Measurements from ENCODE around the gene TRIM40. TPM values are rescaled to one million over a fixed set of nuclear protein-coding genes. Genes with fewer than 3 reads are reported as not detected.

Gene TRIM40, protein sequence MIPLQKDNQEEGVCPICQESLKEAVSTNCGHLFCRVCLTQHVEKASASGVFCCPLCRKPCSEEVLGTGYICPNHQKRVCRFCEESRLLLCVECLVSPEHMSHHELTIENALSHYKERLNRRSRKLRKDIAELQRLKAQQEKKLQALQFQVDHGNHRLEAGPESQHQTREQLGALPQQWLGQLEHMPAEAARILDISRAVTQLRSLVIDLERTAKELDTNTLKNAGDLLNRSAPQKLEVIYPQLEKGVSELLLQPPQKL
- not detected for total RNA-seq

DNA sequence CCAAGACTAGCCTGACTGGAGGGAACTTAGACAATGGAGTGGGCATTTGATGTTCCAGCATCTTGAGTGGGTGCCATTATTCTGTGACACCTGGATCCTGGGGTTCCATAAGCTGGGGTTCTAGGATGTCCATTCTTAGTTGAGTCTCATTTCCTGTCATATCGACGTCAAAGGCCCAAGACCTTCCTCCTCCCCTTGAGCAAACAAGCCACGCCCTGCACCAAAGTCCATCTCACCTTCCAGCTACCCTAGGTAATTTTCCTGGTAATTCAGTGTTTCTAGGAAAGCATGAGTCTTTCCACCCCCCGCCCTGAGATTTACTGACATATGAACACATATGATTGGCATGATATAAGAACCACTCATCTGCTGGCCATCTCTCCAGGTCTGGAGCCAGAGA is at the start of gene TRIM40:
Gene TRIM40 (plus strand): TSS at position 384 of the 400 bp plus-strand sequence. CDS start 897 bp downstream, outside the sequence.
- no peak for DNase-seq

DNA sequence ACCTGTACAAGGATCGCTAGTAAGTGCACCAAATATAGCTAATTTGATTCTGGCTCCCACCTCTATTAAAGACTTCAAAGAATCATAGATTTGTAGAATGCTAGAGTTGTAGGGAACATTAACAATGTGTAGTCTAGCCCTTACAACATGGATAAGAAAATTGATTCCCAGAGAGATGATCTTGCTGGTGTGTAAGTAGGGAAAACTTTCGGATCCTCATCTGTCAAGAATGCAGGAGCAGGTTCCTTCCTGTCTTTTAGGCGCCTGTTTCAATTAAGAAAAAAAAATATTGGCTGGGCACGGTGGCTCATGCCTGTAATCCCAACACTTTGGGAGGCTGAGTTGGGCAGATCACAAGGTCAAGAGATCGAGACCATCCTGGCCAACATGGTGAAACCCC is 48.1 kb upstream of the TRIM40 start:
- no peak for DNase-seq

DNA sequence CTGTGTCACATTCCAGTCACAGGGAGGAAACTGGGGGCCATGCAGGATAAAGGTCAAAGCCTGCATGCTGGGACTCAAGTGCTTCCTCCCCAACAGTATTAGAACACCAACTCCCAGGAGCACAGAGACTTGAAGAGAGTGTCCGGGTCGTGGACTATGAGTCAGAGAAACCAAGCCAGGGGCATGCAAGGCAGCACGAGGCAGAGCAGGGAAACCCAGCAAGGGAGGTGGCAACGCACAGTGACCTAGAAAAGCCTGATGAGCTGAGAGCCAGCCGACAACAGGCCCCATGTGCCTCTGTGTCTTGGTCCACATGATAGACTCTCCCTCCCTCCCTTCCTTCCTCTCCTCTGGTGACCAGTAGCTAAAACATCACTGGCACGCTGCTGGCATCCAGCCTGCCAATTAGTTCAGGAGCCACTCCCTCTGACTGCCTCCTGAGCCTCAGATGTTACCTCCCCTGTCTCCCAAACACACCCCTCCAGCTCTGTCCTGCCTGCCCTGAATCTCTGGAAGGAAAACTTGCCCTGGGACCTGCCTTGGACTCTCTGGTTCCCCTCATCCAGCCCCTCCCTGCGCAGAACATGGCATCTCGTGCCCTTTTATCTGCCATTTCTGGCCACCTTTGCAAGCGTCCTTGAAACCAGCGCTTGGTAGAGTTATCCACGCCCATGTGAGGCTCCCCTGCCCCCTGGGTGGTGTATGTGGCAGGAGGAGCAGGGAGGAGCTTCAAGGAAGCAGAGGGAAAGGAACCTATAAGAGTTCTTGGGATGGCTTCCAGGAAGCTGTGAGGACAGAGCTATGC is 44.2 kb upstream of the TRIM40 start:
- no peak for DNase-seq

DNA sequence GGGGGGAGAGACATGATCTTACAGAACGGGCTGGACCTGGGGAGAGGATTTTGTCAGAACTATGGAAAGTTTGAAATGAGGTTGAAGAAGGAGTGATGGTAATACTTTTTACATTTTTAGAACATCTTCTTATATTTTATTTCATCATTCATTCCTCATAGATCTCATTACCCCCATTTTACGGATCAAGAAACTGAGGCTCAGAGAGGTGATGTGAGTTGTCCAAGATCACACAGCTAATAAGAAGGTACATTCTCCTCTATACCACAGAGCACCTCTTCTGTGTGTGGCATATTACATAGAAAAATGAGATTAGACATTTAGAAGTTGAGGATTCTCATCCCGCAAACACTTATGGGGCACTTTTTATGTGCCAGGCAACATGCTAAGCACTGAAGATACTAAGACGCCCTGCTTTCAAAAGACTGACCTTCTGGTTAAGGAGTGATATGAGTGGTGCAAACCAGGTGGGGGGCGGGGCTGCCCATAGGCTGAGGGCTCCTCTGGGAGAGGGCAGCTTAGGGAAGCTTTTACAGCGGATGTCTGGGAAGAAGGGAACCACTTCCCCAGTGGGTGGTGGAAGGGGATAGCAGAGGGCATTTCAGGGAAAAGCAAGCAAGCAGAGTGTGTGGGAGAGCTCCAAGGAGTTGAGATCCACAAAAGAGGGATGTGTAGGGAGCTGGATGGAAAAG is 42.9 kb upstream of the TRIM40 start:
- no peak for DNase-seq

DNA sequence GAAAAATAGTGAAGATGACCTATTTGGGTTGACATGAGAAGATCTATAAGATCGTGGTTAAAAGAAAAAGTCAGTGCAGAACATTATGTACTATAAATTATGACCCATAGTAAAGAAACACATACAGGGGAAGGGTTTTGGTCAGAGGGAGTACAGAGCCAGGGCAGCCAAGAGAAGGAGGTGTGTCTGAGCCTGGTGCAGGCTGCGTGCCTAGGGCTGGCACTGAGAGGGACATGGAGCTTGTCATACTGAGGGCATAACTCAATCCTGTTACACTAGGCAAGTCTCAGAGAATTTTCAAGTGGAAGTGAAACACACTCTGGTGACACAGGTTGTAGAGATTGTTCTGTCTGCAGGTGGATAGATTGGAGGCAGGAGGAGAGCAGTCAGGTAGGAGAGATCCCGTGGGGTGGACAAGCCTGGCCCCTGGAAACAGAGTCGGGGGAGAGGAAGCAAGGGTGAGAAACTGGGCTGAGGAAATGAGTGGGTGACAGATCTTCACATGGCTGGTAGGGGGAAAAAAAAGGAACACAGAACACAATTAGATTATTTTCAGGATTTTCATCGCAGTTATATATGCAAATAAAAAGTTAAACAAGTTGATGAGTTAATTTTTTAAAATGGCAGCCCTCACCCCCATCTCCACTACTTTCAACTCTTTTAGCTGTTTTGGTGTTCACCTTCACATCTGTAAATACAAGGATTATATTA is 41.8 kb upstream of the TRIM40 start:
- no peak for DNase-seq

DNA sequence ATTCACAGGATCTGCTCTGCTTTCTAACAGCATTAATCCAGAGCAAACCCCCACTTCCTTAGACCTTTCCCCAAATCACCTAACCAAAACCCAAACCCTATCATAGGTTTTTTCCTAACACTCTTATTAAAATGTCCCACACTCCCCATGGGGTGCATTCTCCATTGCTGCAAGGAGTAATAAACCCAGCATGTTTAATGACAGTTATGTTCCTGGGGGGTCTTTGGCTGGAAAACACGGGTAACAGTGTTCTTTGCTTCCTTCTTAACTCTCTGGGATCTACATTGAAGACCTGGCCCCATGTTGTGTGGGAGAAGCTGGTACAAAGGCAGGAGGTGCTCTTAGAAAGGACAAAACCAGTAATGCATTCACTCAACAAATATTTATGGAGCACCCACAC is 39.1 kb upstream of the TRIM40 start:
- no peak for DNase-seq

DNA sequence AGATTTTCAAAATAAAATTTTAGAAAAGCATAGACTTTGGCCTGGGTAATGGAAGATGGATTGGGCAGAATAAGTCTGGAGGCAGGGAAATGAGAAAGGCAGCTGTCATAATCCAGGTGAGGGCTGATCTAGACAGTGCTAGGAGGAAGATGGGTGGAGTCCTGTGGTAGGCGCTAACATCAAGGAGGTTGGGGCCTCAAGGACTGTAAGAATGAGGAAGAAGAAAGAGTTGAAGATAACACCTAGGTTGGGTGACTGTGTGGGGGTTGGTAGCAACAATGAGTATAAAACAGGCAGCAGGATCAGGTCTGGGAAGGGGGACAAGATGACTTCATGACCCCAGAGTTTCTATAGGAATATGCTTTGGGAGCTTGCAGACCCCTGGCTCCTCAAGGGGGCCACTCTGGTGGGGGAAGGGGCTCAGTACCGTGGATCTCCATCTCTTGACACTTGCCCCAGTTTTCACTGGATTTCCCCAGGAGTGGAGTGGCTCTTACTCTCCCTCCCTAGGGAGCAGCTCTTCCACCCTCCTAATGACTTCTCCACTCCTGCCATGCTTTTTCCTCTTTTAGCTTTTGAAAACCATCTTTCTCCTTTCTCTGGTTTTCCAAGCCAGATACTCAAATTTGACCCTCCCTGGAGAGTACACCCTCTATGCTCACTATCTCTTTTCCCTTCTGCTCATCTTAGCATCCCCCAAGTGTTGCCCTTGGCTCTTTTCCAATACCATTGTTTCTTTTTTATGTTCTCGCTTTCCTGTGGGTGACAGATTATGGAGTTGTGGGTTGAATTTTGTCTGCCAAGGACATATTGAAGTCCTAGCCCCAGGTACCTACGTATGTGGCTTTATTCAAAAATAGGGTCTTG is 37.8 kb upstream of the TRIM40 start:
- no peak for DNase-seq

DNA sequence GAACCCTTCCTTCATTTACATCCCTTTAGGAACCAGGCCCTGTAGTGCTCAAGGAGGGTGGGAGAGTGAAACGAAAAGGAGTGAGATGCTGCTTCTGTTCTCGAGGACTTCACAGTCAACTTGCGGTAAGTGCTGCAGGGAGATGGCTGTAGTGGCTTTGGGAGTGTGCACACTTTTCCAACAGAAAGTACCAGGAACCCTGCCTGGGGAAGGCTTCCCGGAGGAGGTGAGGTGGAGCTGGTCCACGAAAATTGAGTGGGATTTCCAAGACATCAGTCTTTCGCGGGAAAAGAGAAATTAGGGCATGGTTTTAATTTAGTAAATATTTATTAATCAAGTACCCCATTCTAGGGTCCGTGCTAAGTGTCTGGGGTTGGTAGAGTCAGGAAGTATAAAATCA is 35.8 kb upstream of the TRIM40 start:
- no peak for DNase-seq

DNA sequence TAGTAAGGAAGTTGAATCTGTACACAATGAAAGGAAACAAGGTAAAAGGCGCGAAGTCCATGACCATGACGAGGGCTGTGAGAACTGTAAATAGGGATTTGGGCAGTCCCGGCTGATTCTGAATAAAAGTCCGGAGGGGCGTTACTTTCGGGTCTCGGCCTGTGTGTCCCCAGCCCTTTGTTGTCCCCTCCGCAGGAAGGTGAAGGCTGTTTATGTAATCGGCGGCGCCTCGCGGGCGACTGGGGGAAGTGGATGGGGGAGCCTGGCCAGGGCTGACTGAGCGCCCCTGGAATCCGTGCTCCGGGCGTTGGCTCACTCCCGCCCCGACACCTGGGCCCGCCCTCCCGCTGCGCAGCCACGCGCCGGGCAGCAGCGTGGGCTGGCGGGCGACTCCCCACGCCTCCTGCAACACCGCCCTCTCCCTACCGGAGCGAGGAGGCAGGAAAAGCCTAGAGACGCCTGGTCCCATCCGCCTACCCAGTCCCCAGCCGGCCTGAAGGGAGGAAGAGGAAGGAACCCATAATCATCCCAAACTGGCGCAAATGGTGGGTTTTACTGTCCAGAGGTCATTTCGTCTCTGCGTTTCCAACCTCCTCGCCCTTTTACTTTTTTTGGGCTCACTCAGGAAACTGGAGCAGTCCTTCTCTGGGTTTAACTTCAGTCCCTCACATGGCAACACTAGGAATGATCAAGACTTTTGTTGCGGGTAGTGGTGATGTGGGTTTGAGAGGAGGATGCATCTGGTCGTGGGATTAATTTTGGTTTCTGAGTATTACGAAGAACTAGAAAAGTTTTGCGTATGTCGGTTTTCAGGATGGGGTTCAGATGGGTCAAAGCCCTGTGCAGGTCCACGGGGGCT is 35.1 kb upstream of the TRIM40 start:
- DNase-seq: no peak

DNA sequence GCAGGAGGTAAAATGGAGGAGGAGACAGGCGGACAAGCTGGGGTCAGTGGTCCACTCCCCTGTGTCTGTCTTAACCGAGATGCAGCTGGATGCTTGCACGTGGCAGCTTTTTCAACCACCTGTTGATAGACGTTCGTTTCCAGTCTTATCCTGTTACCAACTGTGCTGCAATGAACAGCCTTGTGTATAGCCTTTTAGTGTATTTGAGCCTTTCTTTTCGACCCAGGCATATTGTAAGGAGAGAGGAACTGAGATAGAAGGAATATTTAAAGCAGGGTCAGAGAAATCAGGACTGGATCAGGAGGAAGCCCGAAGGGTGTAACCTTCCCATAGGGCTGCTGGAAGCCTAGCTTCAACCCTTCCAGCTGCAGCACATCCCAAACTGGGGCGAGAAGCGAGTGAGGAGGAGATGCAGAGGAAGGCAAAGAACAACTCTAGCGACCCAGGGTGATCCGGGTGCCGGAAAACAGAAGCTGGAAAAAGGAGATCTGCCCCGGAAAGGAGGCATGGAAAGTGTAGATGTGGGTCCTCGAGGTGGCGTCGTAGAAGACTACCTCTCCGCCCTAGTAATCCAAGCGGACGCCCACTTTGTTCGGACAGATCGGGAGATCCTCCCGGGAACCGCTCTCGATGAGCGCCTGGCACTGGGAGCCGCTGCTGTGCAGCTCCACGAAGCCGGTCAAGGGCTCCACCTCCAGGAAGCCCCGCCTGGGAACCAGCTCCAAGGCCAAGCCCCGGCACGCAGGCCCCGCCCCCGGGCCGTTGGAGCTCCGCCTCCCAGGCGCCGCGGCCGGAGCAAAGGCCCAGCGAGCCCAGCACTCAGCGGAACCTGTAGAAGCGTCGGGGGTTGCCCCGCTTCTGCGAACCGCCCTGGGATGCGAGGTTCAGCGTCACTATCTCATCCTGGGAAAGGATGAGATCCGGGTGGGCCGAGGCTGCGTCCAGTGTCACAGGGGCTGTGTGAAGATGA is 34.2 kb upstream of the TRIM40 start:
- peak; percentile 53 for DNase-seq

DNA sequence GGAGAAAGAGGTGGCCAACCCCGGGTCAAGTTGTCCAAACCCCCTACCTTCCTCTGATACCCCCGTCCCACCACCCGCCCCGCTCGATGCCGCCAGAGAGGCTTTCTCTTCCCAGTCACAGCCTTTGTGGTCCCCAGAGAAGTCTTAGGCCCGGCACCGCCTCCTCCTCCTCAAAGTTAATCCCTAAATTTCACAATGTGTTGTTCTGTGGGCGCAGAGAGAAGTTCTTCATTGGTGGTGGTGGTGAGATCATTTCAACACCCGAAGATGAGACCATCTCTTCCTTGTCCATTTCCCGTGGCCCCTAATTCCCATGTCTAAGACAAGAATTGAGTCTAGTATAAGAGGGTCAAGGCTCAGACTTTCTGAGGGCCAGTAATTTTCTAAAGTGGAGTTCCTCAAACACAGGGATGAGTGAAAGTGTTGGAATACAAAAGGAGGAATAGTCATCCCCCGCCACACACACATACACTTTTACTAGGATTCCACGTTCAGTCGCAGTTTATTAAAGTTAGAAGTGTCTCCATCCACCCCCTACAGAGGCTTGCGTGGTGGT is 33.4 kb upstream of the TRIM40 start:
- no peak for DNase-seq

DNA sequence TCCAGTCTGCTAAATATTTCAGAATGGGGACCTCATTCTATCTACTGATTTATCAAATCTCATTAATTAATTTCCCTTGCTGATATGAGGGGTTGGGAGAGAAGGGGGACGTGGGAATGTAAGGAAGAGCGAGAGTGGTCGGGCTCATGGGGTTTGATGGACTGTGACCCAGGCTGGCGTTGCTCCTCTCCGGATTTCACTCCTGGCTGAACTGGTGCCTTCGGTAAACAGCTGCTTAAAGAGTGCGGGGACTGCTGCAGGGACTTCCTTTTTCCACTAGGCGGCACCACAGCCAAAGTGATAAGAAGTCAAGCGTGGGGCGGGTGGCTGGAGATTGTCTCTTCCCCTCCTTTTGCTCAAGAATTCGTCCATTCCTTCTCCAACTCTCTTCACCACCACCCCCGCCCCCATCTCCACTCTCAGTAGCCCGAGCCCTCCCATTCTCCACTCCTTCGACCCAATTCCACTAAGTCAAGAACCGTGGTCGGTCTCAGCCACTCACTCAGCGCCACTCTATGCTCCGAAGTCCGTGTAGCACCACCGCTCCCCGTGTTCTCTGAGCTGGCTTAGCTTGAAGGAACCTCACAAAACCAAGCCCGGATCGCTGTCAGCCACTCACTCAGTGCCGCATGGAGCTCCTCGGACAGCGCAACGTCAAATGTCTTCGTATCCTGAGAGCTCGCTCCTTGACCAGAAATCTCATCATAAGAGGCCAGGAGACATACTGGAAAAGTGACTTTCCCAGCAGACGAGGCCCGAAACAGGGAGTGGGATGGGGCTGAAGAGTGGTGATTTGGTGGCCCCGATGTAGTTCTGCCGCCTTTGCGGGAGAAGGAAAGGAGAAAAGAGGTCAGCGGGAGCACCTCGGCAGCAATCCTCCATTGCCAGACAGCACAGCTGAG is 32.7 kb upstream of the TRIM40 start:
- DNase-seq: peak; percentile 75

DNA sequence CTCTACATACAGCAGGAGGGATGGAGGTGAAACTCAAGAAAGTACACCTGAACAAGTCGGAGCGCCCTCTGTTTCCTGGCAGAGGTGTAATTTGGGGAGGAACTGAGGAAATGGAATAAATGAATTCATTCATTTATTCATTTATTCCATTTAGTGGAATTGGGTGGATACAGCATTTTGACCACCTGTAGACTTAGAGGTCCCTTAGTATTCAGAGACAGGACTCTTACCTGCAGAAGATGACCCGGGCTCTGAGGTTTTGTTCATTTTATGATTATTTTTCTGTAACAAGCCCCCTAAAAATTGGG is 32.1 kb upstream of the TRIM40 start:
- DNase-seq: no peak

DNA sequence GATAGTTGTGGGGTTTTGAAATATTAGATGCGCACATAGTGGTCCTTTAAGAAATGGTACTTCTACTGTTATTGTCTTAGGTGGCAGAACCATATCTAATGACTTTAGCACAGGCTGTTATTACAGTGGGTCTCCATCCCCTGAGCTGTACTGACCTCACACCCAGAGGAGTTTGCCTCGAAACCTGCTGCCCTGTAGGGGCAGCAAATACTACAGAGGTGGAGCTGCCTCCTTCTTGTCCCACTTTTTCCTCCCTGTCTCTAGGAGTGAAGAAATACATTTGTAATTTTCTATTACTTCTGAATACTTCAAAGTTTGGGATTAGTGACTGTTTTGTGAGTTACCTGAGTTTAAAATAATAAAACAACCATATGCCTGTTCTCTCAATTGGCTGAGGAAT is 31.3 kb upstream of the TRIM40 start:
- no peak for DNase-seq

DNA sequence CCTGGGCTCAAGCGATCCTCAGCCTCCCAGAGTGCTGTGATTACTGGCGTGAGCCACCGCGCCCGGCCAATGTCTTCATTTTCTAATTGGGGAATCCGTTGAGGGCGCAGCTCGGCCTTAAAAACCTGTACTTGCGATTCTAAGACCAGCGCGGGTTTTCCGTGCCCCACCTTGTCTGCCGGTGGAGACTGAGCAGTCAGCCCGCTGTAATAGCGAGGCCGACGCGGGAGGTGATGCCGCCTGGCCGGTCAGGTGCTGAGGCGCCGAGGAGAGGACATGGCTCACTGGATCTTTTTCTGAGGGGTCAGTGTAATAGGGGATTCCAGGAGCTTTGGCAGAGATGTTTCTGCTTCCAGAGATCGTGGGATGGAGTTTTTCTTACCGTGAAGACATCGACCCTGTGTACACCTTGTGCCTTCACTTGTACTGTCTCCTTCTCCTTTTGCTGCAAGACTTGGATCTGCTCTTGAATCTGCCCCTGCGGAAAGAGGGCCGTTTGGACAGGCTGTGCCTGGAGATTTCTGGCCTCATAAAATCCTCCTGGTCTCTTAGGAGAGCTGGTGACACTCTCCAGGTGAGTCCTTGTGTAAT is 24.6 kb upstream of the TRIM40 start:
- no peak for DNase-seq

DNA sequence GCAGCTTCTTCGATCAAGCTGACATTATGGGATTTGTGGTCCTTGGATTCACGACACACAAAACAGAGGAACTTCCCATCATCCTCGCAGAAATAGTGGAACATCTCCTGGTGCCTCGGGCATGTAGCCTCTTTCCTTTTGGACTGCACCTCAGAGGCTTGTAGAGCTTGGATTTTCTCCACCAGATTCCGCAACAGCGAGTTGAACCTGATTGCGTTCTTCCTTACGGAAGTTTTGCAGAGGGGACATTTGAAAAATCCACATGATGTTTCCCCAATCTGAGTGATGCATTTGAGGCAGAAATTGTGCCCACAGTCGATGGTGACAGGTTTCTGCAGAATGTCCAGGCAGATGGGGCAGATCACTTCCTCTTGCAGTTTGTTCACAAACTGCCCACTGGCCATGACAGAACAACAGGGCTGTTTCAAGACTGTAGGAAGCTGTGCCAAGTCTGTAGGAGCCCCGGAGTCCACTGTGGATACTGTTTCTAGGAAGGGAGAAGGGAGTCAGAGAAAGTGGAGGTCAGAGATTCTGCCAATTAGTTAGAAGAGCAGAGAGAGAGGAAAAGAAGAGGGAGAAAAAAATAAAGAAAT is 23.4 kb upstream of the TRIM40 start:
- no peak for DNase-seq

DNA sequence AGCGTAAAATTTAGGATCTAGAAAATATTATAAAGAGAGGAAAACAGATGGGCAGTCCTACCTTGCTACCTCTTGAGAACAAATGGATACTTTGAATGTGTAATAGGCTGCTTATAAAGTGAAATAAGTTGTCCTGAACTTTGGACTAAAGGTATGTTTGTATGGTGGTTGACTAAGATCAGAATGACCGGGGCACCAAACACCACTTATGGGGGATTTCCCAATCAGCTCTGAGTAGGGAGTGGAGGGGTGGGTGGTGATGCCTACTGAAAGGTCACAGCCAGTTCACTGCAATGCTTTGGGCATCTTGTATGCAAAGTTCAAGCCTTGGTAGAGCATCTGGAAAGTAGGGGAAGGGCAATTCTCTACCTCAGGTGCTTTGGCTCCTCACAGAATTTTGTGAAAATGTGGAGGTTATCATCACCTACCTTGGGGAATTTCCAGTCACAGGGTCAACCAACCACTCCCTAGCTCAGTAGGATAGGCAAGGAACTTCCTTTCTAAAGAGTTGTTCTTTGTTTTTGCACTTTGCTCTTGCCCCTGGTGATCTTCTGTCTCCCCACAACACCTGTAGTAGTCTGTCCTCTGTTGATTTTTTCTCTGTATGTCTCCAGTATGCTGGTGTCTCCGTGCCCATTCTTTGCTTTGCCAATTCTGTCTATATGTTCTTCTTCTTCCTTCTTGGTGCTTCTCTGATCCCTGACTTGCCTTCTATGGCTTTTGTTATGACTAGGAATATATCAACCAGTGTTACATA is 22.8 kb upstream of the TRIM40 start, which contains the start of gene TRIM31:
Gene TRIM31 (minus strand): TSS at position 88 of the 757 bp plus-strand sequence. CDS start 285 bp downstream, outside the sequence.
- DNase-seq: no peak

All from effector CD4-positive, alpha-beta T cell (primary cell).